Subcutaneous adipose tissue (tissue), 4 donors: ENCODE data around the gene KLK12. TPM values are rescaled to one million over a fixed set of nuclear protein-coding genes. Genes with fewer than 3 reads are reported as not detected.

Experiments used
- total RNA-seq, 4 donors: library from RNA; depleted of rRNA; stranded (reverse); fragments of >200 nt; gene quantifications; one replicate each; pipeline ENCODE4 v1.1.0, GENCODE V29; 2016
- TF ChIP-seq, protein P1 (sequence below): fragments of 450-650 bp; IDR thresholded peaks from one replicate; pipeline ENCODE4 v1.5.1; 2016; ENCODE audit warnings: low read depth, mild to moderate bottlenecking, control low read depth, antibody characterized with exemption, moderate library complexity

The KLK12 gene
- total RNA-seq, 4 donors from 2014 or later: not detected

DNA sequence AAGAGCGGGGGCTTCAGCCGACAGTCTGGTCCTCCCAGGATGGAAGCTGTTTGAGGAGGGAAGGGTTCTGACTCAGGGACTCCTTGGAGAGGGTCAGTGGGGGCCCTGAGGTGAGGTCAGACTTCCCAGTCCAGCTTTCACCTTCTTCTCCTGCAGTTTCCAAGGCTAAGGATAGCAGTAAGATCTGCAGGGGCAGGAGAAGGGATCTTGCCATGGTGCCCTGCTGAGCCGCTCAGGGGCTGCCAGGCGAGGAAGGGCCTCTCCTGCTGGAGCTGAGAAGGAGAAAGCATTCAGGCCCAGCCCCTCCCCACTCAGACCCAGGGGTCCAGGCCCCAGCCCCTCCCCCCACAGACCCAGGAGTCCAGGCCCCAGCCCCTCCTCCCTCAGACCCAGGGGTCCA is 52.6 kb downstream of the KLK12 start:
- TF ChIP-seq, protein P1, sequence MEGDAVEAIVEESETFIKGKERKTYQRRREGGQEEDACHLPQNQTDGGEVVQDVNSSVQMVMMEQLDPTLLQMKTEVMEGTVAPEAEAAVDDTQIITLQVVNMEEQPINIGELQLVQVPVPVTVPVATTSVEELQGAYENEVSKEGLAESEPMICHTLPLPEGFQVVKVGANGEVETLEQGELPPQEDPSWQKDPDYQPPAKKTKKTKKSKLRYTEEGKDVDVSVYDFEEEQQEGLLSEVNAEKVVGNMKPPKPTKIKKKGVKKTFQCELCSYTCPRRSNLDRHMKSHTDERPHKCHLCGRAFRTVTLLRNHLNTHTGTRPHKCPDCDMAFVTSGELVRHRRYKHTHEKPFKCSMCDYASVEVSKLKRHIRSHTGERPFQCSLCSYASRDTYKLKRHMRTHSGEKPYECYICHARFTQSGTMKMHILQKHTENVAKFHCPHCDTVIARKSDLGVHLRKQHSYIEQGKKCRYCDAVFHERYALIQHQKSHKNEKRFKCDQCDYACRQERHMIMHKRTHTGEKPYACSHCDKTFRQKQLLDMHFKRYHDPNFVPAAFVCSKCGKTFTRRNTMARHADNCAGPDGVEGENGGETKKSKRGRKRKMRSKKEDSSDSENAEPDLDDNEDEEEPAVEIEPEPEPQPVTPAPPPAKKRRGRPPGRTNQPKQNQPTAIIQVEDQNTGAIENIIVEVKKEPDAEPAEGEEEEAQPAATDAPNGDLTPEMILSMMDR: no peak

DNA sequence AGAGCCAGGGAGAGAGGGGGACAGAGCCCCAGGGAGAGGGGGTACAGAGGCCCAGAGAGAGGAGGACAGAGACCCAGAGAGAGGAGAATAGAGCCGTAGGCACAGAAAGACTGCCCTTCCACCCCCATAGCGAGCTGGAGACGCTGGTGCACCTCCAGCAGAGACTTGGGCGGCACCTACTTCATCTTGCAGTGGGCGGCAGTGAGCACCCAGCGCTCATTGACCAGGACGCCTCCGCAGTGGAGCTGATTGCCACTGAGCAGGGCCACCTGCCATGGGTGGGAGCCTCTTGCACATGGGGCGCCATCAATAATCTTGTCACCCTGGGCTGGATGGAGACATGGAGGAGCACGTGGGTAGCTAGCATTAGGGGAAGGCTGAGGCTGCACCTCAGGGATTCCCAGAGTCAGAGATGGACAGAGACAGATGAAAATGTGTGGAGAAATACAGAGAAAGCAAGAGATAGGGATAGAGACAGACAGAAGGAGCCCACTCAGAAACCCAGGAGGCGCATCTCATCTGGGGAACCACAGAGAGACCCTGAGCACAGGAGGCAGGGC is 53.1 kb downstream of the KLK12 start:
- TF ChIP-seq, protein P1: no peak

DNA sequence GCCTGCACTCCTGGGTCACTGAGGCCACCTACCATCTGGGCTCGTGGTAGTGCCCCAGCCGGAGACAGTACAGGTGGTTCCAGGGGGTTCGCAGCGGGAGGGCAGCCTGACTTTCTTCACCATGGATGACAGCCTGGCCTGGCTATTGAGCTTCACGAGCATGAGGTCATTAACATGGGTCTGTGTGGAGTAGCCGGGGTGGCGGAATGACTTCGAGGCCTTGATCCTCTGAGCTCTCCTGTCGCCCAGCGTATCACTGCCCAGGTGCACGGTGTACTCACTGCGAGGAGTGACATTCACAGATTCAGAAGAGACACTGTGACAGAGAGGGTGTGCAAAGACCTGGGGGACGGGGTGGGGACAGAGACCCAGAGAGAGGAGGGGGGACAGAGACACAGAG is 54.6 kb downstream of the KLK12 start:
- TF ChIP-seq, protein P1: no peak

DNA sequence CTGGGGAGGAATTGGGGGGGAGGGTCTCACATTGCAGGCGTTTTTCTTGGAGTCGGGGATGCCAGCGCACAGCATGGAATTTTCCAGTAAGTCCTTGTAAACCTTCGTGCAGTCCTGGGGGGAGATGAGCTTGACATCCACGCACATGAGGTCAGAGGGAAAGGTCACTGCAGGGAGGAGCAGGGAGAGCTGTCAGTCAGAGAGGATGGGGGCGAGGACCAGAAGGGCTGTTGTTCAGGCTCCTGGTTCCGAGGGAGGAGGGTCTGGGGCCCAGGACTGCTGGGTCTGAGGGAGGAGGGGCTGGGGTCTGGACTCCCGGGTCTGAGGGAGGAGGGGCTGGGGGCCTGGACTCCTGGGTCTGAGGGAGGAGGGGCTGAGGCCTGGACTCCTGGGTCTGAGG is 55.0 kb downstream of the KLK12 start:
- TF ChIP-seq, protein P1: no peak

Other genes with a start within 250 kb of the KLK12 start
- not detected for gene ACP4, start 244.6 kb downstream of the KLK12 start, total RNA-seq
- under 1 TPM in 1 of 4 donors, not detected in 3; 0.68 TPM for gene KLK1, start 211.2 kb downstream of the KLK12 start, total RNA-seq
- gene KLK15, start 201.4 kb downstream of the KLK12 start, total RNA-seq: not detected
- not detected for gene KLK3, start 180.1 kb downstream of the KLK12 start, total RNA-seq
- under 1 TPM in 1 of 4 donors, not detected in 3; 0.44 TPM for gene KLK2, start 161.6 kb downstream of the KLK12 start, total RNA-seq
- gene KLK4, start 123.6 kb downstream of the KLK12 start, total RNA-seq: not detected
- not detected for gene KLK5, start 82.0 kb downstream of the KLK12 start, total RNA-seq
- gene KLK6, start 65.4 kb downstream of the KLK12 start, total RNA-seq: not detected
- gene KLK7, start 51.1 kb downstream of the KLK12 start, total RNA-seq: 1 to 10 TPM in 1 of 4 donors, not detected in 3; 1.5 TPM
- not detected for gene KLK8, start 33.4 kb downstream of the KLK12 start, total RNA-seq
- gene KLK10, start 15.3 kb downstream of the KLK12 start, total RNA-seq: 1 to 10 TPM in 1 of 4 donors, not detected in 3; 1.0 TPM
- gene KLK11, start 8.4 kb downstream of the KLK12 start, total RNA-seq: not detected
- gene KLK13, start 30.1 kb upstream of the KLK12 start, total RNA-seq: not detected
- gene KLK14, start 47.9 kb upstream of the KLK12 start, total RNA-seq: not detected
- gene CTU1, start 73.4 kb upstream of the KLK12 start, total RNA-seq: 1 to 10 TPM; 2.8 to 8.5 (median 4.6) TPM
- gene SIGLEC9, start 89.9 kb upstream of the KLK12 start, total RNA-seq: 10 to 100 TPM in 2 of 4 donors, 1 to 10 TPM in 2; 5.5 to 34.7 (median 11.3) TPM
- 10 to 100 TPM in 1 of 4 donors, 1 to 10 TPM in 2, under 1 TPM in 1; 0.57 to 13.4 (median 4.2) TPM for gene SIGLEC7, start 107.3 kb upstream of the KLK12 start, total RNA-seq
- gene CD33, start 190.1 kb upstream of the KLK12 start, total RNA-seq: 10 to 100 TPM in 3 of 4 donors, 1 to 10 TPM in 1; 4.7 to 32.1 (median 13.0) TPM
- not detected for gene SIGLECL1, start 216.1 kb upstream of the KLK12 start, total RNA-seq